Stomach (tissue), 9 donors: Measurements from ENCODE around the gene ZNF35. TPM values are rescaled to one million over a fixed set of nuclear protein-coding genes. Genes with fewer than 3 reads are reported as not detected.

Source experiments
- DNase-seq, 2 donors: peaks; one replicate each; pipeline versions ENCODE4 v3.0.0 to v3.0.0-alpha.2; 2013 to 2019
- H3K27ac ChIP-seq, 5 donors: fragments of 200-600 bp in 4 of 5; sonication (generic) in 4 of 5; one replicate each; pipeline ENCODE4 v1.5.1; 2013 to 2019; ENCODE audit warnings: mild to moderate bottlenecking in 1 of 5, moderate library complexity in 1 of 5
- H3K27me3 ChIP-seq, 3 donors: fragments of 200-600 bp; sonication (generic); one replicate each; pipeline ENCODE4 v1.5.1; 2017 to 2019; ENCODE audit warnings: mixed run types in 1 of 3
- H3K36me3 ChIP-seq, 4 donors: fragments of 200-600 bp; sonication (generic); 1 replicate in 3 of 4; 2 replicates in 1 of 4; pipeline ENCODE4 v1.5.1; 2016 to 2019
- H3K4me1 ChIP-seq, 4 donors: fragments of 200-600 bp; sonication (generic); one replicate each; pipeline ENCODE4 v1.5.1; 2016 to 2019
- H3K4me3 ChIP-seq, 4 donors: fragments of 200-600 bp; sonication (generic) in 3 of 4; one replicate each; pipeline ENCODE4 v1.5.1; 2016 to 2019; ENCODE audit warnings: mild to moderate bottlenecking in 1 of 4
- H3K9me3 ChIP-seq, 4 donors: fragments of 200-600 bp; sonication (generic); one replicate each; pipeline ENCODE4 v1.5.1; 2016 to 2019
- EP300 ChIP-seq: sonication (generic); formaldehyde crosslinking; IDR thresholded peaks from one replicate; pipeline ENCODE4 v1.6.1; 2017; ENCODE audit warnings: antibody characterized with exemption
- POLR2A ChIP-seq, 4 donors: fragments of 450-650 bp; IDR thresholded peaks; one replicate each; pipeline ENCODE4 v1.6.1; 2016; ENCODE audit warnings: antibody characterized with exemption in 4 of 4, control low read depth in 2 of 4, mild to moderate bottlenecking in 1 of 4, moderate library complexity in 1 of 4
- POLR2AphosphoS5 ChIP-seq, 3 donors: sonication (generic); formaldehyde crosslinking; IDR thresholded peaks; one replicate each; pipeline ENCODE4 v1.6.1; 2016; ENCODE audit warnings: antibody characterized with exemption in 3 of 3
- WGBS, 5 donors: extraction: QIAGEN DNeasy Blood & Tissue Kit in 3 of 5; methylation state at CpG; one replicate each; pipeline versions ENCODE4 v1.1.5 to v1.1.7; 2013 to 2018; 5-methylcytosine and 5-hydroxymethylcytosine counted together
- intact Hi-C: fragments of 100-400 bp; cut with DNase I; formaldehyde crosslinking; loops from one replicate; pipeline ENCODE4 v1.15.1; 2023; ENCODE audit warnings: low total_unique reads
- polyA plus RNA-seq, 3 donors: library from polyadenylated mRNA; stranded (reverse); fragments of 200-250 nt; gene quantifications; one replicate each; pipeline ENCODE4 v1.2.3, GENCODE V29; 2013
- total RNA-seq, 5 donors: library from RNA; depleted of rRNA; stranded (reverse); fragments of >200 nt; gene quantifications; one replicate each; pipeline versions ENCODE4 v1.1.0 to v1.2.3, GENCODE V29; 2014 to 2016
- TF ChIP-seq, protein P1 (sequence below), 7 experiments: fragments of 450-650 bp in 4 of 7; fragments of 200-600 bp in 3 of 7; sonication (generic) in 3 of 7; IDR thresholded peaks; one replicate each; pipeline ENCODE4 v1.5.1; 2016 to 2019; ENCODE audit warnings: antibody characterized with exemption in 7 of 7, control low read depth in 2 of 7, mild to moderate bottlenecking in 1 of 7
- donor health status: healthy with polysubstance abuse.
- donor health status: Bipolar disorder and iron deficiency.
- donor health status: healthy.

The ZNF35 gene
- total and polyA plus RNA-seq, 8 donors, result 2.1 to 23.7 (median 4.4) TPM

DNA sequence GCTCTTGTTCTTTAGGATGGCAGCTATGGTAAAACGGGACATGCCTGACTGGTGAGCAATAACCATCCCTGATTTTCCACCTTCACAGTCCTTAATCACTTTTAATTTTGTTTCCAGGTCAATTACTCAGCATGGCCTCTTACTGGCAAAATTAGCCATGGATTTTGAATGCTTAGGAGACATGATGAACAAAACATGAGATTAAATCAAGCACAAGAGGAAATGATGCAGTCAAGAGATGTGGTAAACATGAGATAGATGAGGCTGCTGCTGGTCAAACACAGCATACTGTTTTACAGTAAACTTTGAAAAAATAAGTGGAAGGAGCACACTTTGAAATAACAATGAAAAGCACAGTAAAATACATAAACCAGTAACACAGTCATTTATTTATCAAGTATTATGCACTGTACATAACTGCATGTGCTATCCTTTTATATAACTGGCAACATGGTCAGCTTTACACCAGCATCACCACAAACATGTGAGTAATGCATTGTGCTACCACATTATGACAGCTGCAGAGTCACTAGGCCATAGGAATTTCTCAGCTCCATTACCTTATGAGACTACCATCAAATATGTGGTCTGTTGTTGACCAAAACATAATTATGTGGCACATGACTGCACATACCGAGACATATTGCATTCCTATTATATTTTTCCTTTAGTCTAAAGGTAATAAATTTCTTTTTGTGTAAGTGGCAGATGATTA lies 33.8 kb downstream of the ZNF35 start:
- H3K4me3 ChIP-seq, result no peak overlapping the region
- peaks cover 0 to 15% (median 10%) of the 10 kb centered on the region in 4 donors for H3K4me1 ChIP-seq
- no peak for DNase-seq
- intact Hi-C loops, result no loop called here
- H3K9me3 ChIP-seq, result peaks cover 6 to 76% (median 42%) of the 10 kb centered on the region in 4 donors
- H3K27me3 ChIP-seq, result peaks cover 0 to 6% (median 0%) of the 10 kb centered on the region in 3 donors
- 86 to 95% (median 91%) methylated on average over 2 of the region's 2 CpGs for WGBS, 5 donors
- peaks cover 0 to 36% (median 6%) of the 10 kb centered on the region in 4 donors for H3K36me3 ChIP-seq
- H3K27ac ChIP-seq, result no peak overlapping the region
- TF ChIP-seq POLR2AphosphoS5 (IDR thresholded peaks at IDR 0.05), result no peak
- no peak for TF ChIP-seq POLR2A (IDR thresholded peaks at IDR 0.05)

DNA sequence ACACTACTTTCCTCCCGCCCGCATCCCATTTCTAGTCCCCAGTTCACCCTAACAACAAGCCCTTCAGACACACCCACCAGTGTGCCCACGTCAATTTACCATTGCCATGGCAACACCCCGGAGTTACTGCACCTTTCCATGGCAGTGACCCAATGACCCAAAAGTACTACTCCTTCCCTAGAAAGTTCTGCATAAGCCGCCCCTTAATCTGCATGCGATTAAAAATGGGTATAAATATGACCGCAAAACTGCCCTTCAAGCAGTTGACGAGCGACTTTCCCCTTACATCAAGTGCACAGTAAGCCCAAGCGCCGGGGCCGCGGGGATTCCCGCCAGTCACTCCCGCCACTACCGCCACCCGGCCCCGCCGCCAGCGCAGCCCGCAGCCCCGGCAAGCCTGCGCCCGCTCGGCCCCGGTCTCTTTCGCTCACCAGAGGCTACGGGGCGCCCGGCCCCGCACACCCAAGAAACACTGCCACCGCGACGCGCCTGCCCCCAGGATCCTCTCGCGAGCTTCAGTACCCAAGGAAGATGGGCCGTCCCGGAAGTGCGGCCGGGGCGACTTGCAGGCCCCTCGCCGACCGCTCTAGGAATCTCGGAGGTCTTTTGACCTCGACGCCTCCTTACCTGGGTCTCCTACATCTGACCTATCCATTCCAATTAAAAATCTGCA lies 36.7 kb downstream of the ZNF35 start:
- H3K9me3 ChIP-seq, result peaks cover 4 to 61% (median 30%) of the 10 kb centered on the region in 4 donors
- peak overlapping the region; percentile 61 to 74 (median 68) for H3K4me3 ChIP-seq
- H3K36me3 ChIP-seq, result peaks cover 0 to 36% (median 6%) of the 10 kb centered on the region in 4 donors
- H3K27me3 ChIP-seq, result peaks cover 0 to 7% (median 6%) of the 10 kb centered on the region in 3 donors
- TF ChIP-seq POLR2AphosphoS5 (IDR thresholded peaks at IDR 0.05), result peak in 1 of 3 donors; percentile 36
- TF ChIP-seq EP300, result no peak
- peaks cover 0 to 15% (median 10%) of the 10 kb centered on the region in 4 donors for H3K4me1 ChIP-seq
- intact Hi-C loops, result no loop called here
- DNase-seq, result peak; percentile 64 to 94
- WGBS, 5 donors, result 1 to 4% (median 2%) methylated on average over 26 to 48 of the region's 48 CpGs
- peak overlapping the region in 2 of 5 donors; percentile 54 to 65 for H3K27ac ChIP-seq

DNA sequence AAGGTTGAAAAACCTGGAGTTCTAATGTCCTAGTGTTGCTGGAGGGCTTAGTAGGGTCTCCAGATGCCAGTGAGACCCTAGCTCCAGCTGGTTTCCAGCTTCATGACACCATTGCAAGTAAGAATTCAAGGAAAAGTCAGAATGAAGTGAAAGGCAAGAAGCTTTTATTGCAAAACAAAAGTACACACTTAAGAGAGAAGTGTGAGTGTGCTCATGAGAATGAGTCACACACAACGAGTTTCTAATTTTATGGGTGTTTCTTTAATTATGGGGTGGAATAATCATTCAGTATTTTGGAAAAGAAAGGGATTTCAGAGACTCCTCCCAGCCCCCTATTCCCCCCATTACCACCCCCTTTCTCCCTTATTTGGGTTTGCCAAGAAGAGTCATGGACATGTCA lies 39.4 kb downstream of the ZNF35 start:
- WGBS, 5 donors, result 42 to 64% (median 59%) methylated on average over 1 of the region's 1 CpG
- Histone ChIP-seq H3K4me3 (no peak overlapping the region), H3K27me3 (peaks cover 0 to 7% (median 6%) of the 10 kb centered on the region in 3 donors), H3K9me3 (peaks cover 4 to 46% (median 12%) of the 10 kb centered on the region in 4 donors), H3K27ac (no peak overlapping the region), H3K36me3 (peaks cover 0 to 14% (median 3%) of the 10 kb centered on the region in 4 donors), H3K4me1 (peaks cover 0 to 15% (median 10%) of the 10 kb centered on the region in 4 donors)
- no peak for DNase-seq
- intact Hi-C loops, result no loop called here
- TF ChIP-seq, protein P1, sequence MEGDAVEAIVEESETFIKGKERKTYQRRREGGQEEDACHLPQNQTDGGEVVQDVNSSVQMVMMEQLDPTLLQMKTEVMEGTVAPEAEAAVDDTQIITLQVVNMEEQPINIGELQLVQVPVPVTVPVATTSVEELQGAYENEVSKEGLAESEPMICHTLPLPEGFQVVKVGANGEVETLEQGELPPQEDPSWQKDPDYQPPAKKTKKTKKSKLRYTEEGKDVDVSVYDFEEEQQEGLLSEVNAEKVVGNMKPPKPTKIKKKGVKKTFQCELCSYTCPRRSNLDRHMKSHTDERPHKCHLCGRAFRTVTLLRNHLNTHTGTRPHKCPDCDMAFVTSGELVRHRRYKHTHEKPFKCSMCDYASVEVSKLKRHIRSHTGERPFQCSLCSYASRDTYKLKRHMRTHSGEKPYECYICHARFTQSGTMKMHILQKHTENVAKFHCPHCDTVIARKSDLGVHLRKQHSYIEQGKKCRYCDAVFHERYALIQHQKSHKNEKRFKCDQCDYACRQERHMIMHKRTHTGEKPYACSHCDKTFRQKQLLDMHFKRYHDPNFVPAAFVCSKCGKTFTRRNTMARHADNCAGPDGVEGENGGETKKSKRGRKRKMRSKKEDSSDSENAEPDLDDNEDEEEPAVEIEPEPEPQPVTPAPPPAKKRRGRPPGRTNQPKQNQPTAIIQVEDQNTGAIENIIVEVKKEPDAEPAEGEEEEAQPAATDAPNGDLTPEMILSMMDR (IDR thresholded peaks at IDR 0.05), result no peak
- TF ChIP-seq EP300 (no peak), POLR2AphosphoS5 (IDR thresholded peaks at IDR 0.05) (no peak)

Other genes starting within 250 kb of the ZNF35 start
- 10 to 100 TPM in 1 of 5 donors, 1 to 10 TPM in 4; 4.6 to 17.1 (median 8.0) TPM for gene ZNF445, start 171.1 kb upstream of the ZNF35 start, total RNA-seq
- gene ZNF445, start 171.1 kb upstream of the ZNF35 start, polyA plus RNA-seq, result 1 to 10 TPM; 1.6 to 3.5 (median 1.8) TPM
- gene ZKSCAN7, start 93.5 kb upstream of the ZNF35 start, total RNA-seq, result 1 to 10 TPM in 4 of 5 donors, not detected in 1; 1.3 to 6.2 (median 3.9) TPM
- gene ZKSCAN7, start 93.5 kb upstream of the ZNF35 start, polyA plus RNA-seq, result 1 to 10 TPM in 1 of 3 donors, under 1 TPM in 2; 0.46 to 1.5 (median 0.81) TPM
- 10 to 100 TPM in 1 of 5 donors, 1 to 10 TPM in 2, under 1 TPM in 1, not detected in 1; 0.72 to 12.5 (median 2.1) TPM for gene ZNF660, start 63.8 kb upstream of the ZNF35 start, total RNA-seq
- gene ZNF660, start 63.8 kb upstream of the ZNF35 start, polyA plus RNA-seq, result under 1 TPM; 0.44 to 0.61 (median 0.45) TPM
- 10 to 100 TPM in 3 of 5 donors, 1 to 10 TPM in 2; 5.8 to 24.6 (median 15.4) TPM for gene ZNF197, start 23.7 kb upstream of the ZNF35 start, total RNA-seq
- 1 to 10 TPM; 5.2 to 8.1 (median 7.2) TPM for gene ZNF197, start 23.7 kb upstream of the ZNF35 start, polyA plus RNA-seq
- gene ZNF502, start 63.9 kb downstream of the ZNF35 start, total RNA-seq, result 1 to 10 TPM in 3 of 5 donors, under 1 TPM in 2; 0.29 to 7.7 (median 1.3) TPM
- 1 to 10 TPM; 1.9 to 2.5 (median 2.4) TPM for gene ZNF502, start 63.9 kb downstream of the ZNF35 start, polyA plus RNA-seq
- gene ZNF501, start 80.9 kb downstream of the ZNF35 start, total RNA-seq, result 1 to 10 TPM in 3 of 5 donors, not detected in 2; 2.8 to 7.2 (median 3.5) TPM
- 1 to 10 TPM in 2 of 3 donors, under 1 TPM in 1; 0.95 to 2.6 (median 1.2) TPM for gene ZNF501, start 80.9 kb downstream of the ZNF35 start, polyA plus RNA-seq
- 10 to 100 TPM in 3 of 5 donors, 1 to 10 TPM in 2; 7.5 to 31.0 (median 15.6) TPM for gene KIAA1143, start 112.9 kb downstream of the ZNF35 start, total RNA-seq
- 10 to 100 TPM in 2 of 3 donors, 1 to 10 TPM in 1; 7.9 to 13.0 (median 10.1) TPM for gene KIAA1143, start 112.9 kb downstream of the ZNF35 start, polyA plus RNA-seq
- gene KIF15, start 113.1 kb downstream of the ZNF35 start, total RNA-seq, result 1 to 10 TPM in 4 of 5 donors, under 1 TPM in 1; 0.45 to 9.3 (median 2.3) TPM
- 1 to 10 TPM; 1.2 to 3.1 (median 2.7) TPM for gene KIF15, start 113.1 kb downstream of the ZNF35 start, polyA plus RNA-seq
- gene TMEM42, start 213.2 kb downstream of the ZNF35 start, total RNA-seq, result 10 to 100 TPM in 3 of 5 donors, 1 to 10 TPM in 2; 7.2 to 21.4 (median 12.1) TPM
- 10 to 100 TPM; 16.7 to 20.3 (median 17.6) TPM for gene TMEM42, start 213.2 kb downstream of the ZNF35 start, polyA plus RNA-seq
- gene TGM4, start 225.9 kb downstream of the ZNF35 start, total RNA-seq, result not detected
- gene TGM4, start 225.9 kb downstream of the ZNF35 start, polyA plus RNA-seq, result not detected